ENCODE data around the gene CBFB.

CBFB gene

GRCh38 chr16:67014634-67015312 is 14.2 kb upstream of the CBFB start:
- Histone ChIP-seq H3K4me1 (ENCODE audit: low read length) (peaks cover 27% of the 10 kb centered on the region), H3K27me3 (ENCODE audit: low read depth, low read length) (0 out of 2 replicates have a peak, but pooled peaks cover 5% of the 10 kb centered on the region), H3K79me2 (ENCODE audit: low read length) (no peaks in the 10 kb centered on the region), H3K4me3 (ENCODE audit: low read length) (peak overlapping the region; percentile 80), H3K4me2 (ENCODE audit: low read length) (peak overlapping the region; percentile 76), H3K9ac (ENCODE audit: low read length) (peak overlapping the region; percentile 56; the same call in 1 of the 2 replicates), H3K27ac (ENCODE audit: low read length) (no peak overlapping the region), H3K36me3 (replicated peaks; ENCODE audit: low read depth, low read length) (no peaks in the 10 kb centered on the region), H4K20me1 (ENCODE audit: insufficient read depth, low read length) (no peaks in the 10 kb centered on the region), H2AFZ (ENCODE audit: low read depth, low read length) (0 out of 2 replicates have a peak overlapping the region, but pooled peaks have one; percentile 78), H3K9me3 (ENCODE audit: insufficient read depth, low read length) (no peaks in the 10 kb centered on the region)
- no peak for TF ChIP-seq CTCF (IDR thresholded peaks at IDR 0.05; ENCODE audit: low read depth, low read length)
- TF ChIP-seq EZH2phosphoT487 (IDR thresholded peaks at IDR 0.05; ENCODE audit: low read depth) = no peak

- 0 out of 2 replicates have a peak, but pooled peaks cover 5% of the 10 kb centered on the region for H3K27me3 ChIP-seq (ENCODE audit: low read depth, low read length)
These were observed 13.6 kb upstream of the CBFB start for GRCh38 chr16:67015313-67015731.

DNA sequence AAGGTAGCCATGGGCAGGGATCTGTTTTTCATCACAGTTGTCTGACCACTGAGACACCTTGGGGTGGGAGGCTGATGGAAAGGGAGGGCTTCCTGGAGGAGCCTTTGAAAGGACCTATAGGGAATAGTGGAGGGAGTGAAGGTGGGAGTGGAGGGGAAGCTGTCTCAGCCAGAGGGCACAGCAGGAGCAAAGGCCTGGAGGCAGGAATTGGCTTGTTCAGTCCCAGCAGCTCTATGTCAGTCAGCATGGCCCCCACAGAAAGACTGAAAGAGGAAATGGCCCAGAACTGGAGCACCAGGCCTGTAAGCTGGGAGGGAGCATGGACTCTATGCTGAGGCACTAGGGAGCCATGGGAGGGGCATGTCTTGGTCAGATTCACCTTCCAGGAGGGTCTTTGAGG is 12.8 kb upstream of the CBFB start:
- Histone ChIP-seq H3K27me3 (ENCODE audit: low read depth, low read length) (0 out of 2 replicates have a peak, but pooled peaks cover 5% of the 10 kb centered on the region), H3K79me2 (ENCODE audit: low read length) (no peaks in the 10 kb centered on the region), H4K20me1 (ENCODE audit: insufficient read depth, low read length) (no peaks in the 10 kb centered on the region), H3K4me2 (ENCODE audit: low read length) (no peak overlapping the region), H3K4me3 (ENCODE audit: low read length) (no peak overlapping the region), H3K4me1 (ENCODE audit: low read length) (peaks cover 27% of the 10 kb centered on the region), H3K27ac (ENCODE audit: low read length) (no peak overlapping the region), H3K9me3 (ENCODE audit: insufficient read depth, low read length) (no peaks in the 10 kb centered on the region), H2AFZ (ENCODE audit: low read depth, low read length) (peak overlapping the region; percentile 91), H3K9ac (ENCODE audit: low read length) (no peak overlapping the region), H3K36me3 (replicated peaks; ENCODE audit: low read depth, low read length) (no peaks in the 10 kb centered on the region)
- TF ChIP-seq CTCF (IDR thresholded peaks at IDR 0.05; ENCODE audit: low read depth, low read length) (no peak), EZH2phosphoT487 (IDR thresholded peaks at IDR 0.05; ENCODE audit: low read depth) (no peak)

More at GRCh38 chr16:67015313-67015731, 13.6 kb upstream of the CBFB start:
- H2AFZ ChIP-seq (ENCODE audit: low read depth, low read length) = no peak overlapping the region
- no peak overlapping the region for H3K9ac ChIP-seq (ENCODE audit: low read length)
- TF ChIP-seq EZH2phosphoT487 (IDR thresholded peaks at IDR 0.05; ENCODE audit: low read depth) (no peak), CTCF (IDR thresholded peaks at IDR 0.05; ENCODE audit: low read depth, low read length) (no peak)
- H3K4me1 ChIP-seq (ENCODE audit: low read length) = peaks cover 27% of the 10 kb centered on the region
- no peaks in the 10 kb centered on the region for H3K9me3 ChIP-seq (ENCODE audit: insufficient read depth, low read length)
- no peak overlapping the region for H3K4me3 ChIP-seq (ENCODE audit: low read length)
- no peaks in the 10 kb centered on the region for H3K36me3 ChIP-seq (replicated peaks; ENCODE audit: low read depth, low read length)
- no peaks in the 10 kb centered on the region for H4K20me1 ChIP-seq (ENCODE audit: insufficient read depth, low read length)
- H3K27ac ChIP-seq (ENCODE audit: low read length) = no peak overlapping the region
- no peak overlapping the region for H3K4me2 ChIP-seq (ENCODE audit: low read length)
- no peaks in the 10 kb centered on the region for H3K79me2 ChIP-seq (ENCODE audit: low read length)

GRCh38 chr16:67016681-67017420 is 12.1 kb upstream of the CBFB start:
- TF ChIP-seq EZH2phosphoT487 (IDR thresholded peaks at IDR 0.05; ENCODE audit: low read depth) (no peak), CTCF (IDR thresholded peaks at IDR 0.05; ENCODE audit: low read depth, low read length) (no peak)
- Histone ChIP-seq H3K27me3 (ENCODE audit: low read depth, low read length) (0 out of 2 replicates have a peak, but pooled peaks cover 5% of the 10 kb centered on the region), H3K4me1 (ENCODE audit: low read length) (peaks cover 27% of the 10 kb centered on the region), H3K4me2 (ENCODE audit: low read length) (no peak overlapping the region), H3K9me3 (ENCODE audit: insufficient read depth, low read length) (no peaks in the 10 kb centered on the region), H3K27ac (ENCODE audit: low read length) (no peak overlapping the region), H4K20me1 (ENCODE audit: insufficient read depth, low read length) (no peaks in the 10 kb centered on the region), H3K9ac (ENCODE audit: low read length) (no peak overlapping the region), H3K4me3 (ENCODE audit: low read length) (no peak overlapping the region), H3K79me2 (ENCODE audit: low read length) (no peaks in the 10 kb centered on the region), H2AFZ (ENCODE audit: low read depth, low read length) (peak overlapping the region; percentile 91), H3K36me3 (replicated peaks; ENCODE audit: low read depth, low read length) (no peaks in the 10 kb centered on the region)

Measured in OCI-LY3 (cell line).